Measurements from ENCODE around the gene UBE2D1.

GRCh38 chr10:58385784-58386112, 50.9 kb downstream of the UBE2D1 start:
- TF ChIP-seq SP1 (IDR thresholded peaks at IDR 0.05; ENCODE audit: low read depth, low read length) (no peak), JUND (IDR thresholded peaks at IDR 0.05; ENCODE audit: low read length) (no peak), CTCF (IDR thresholded peaks at IDR 0.05; ENCODE audit: control extremely low read depth in 1 of 3, insufficient read depth in 1 of 3, low read depth in 1 of 3, low read length in 3 of 3) (no peak), CBX8 (IDR thresholded peaks at IDR 0.05; ENCODE audit: borderline replicate concordance, low read depth, low read length) (no peak), POLR2A (IDR thresholded peaks at IDR 0.05; ENCODE audit: control extremely low read depth in 1 of 2, low read depth in 2 of 2, low read length in 2 of 2) (no peak), MAX (IDR thresholded peaks at IDR 0.05) (no peak)

All from H1 (cell line).